H9 (cell line): ENCODE results near the gene WT1. TPM values are rescaled to one million over a fixed set of nuclear protein-coding genes. Genes with fewer than 3 reads are reported as not detected.

Experiments used
- DNase-seq: peaks from one replicate; pipeline ENCODE4 v3.0.0-alpha.2; 2017
- H2AFZ ChIP-seq: one replicate; pipeline ENCODE4 v1.6.1; 2013; ENCODE audit warnings: mild to moderate bottlenecking, low read length, control low read depth, moderate library complexity
- H2AK5ac ChIP-seq: 2 replicates; pipeline ENCODE4 v1.6.1; 2013; ENCODE audit warnings: low read length, control low read depth, mixed read lengths; ENCODE audit not compliant: insufficient read length
- H2BK120ac ChIP-seq: one replicate; pipeline ENCODE4 v1.6.1; 2013; ENCODE audit warnings: low read depth, mild to moderate bottlenecking, low read length, control low read depth, inconsistent platforms; ENCODE audit not compliant: poor library complexity, severe bottlenecking
- H2BK12ac ChIP-seq: 2 replicates; pipeline ENCODE4 v1.6.1; 2013; ENCODE audit warnings: low read length, control low read depth, mixed read lengths, low read depth; ENCODE audit not compliant: insufficient read length
- H2BK15ac ChIP-seq: 2 replicates; pipeline ENCODE4 v1.6.1; 2013; ENCODE audit warnings: low read depth, low read length, control low read depth
- H2BK20ac ChIP-seq: one replicate; pipeline ENCODE4 v1.6.1; 2013; ENCODE audit warnings: low read depth, mild to moderate bottlenecking, low read length, control low read depth, inconsistent platforms; ENCODE audit not compliant: poor library complexity, severe bottlenecking
- H2BK5ac ChIP-seq: 2 replicates; pipeline ENCODE4 v1.6.1; 2013; ENCODE audit warnings: low read length, control low read depth, mixed read lengths; ENCODE audit not compliant: insufficient read length
- H3K14ac ChIP-seq: 2 replicates; pipeline ENCODE4 v1.6.1; 2013; ENCODE audit warnings: low read length, control low read depth; ENCODE audit not compliant: insufficient read depth
- H3K18ac ChIP-seq: 2 replicates; pipeline ENCODE4 v1.6.1; 2013; ENCODE audit warnings: low read depth, mild to moderate bottlenecking, mixed read lengths, low read length, control low read depth; ENCODE audit not compliant: insufficient read length
- H3K23ac ChIP-seq: 2 replicates; pipeline ENCODE4 v1.6.1; 2013; ENCODE audit warnings: low read length, control low read depth, mixed read lengths, low read depth; ENCODE audit not compliant: insufficient read length
- H3K23me2 ChIP-seq: 2 replicates; pipeline ENCODE4 v1.6.1; 2013; ENCODE audit warnings: low read depth, mild to moderate bottlenecking, mixed read lengths, low read length, control low read depth; ENCODE audit not compliant: insufficient read length, poor library complexity, severe bottlenecking
- H3K27ac ChIP-seq: 2 replicates; pipeline ENCODE4 v1.5.1; 2013; ENCODE audit warnings: low read length, control low read depth, mixed read lengths, low read depth; ENCODE audit not compliant: insufficient read length
- H3K27me3 ChIP-seq: 2 replicates; pipeline ENCODE4 v1.6.1; 2013; ENCODE audit warnings: low read length, control low read depth, inconsistent platforms; ENCODE audit not compliant: insufficient read depth
- H3K4ac ChIP-seq: 2 replicates; pipeline ENCODE4 v1.6.1; 2013; ENCODE audit warnings: low read depth, mild to moderate bottlenecking, control low read depth, inconsistent platforms, low read length, moderate library complexity
- H3K4me1 ChIP-seq: 2 replicates; pipeline ENCODE4 v1.6.1; 2013; ENCODE audit warnings: low read length, control low read depth, inconsistent platforms; ENCODE audit not compliant: insufficient read depth
- H3K4me2 ChIP-seq: 2 replicates; pipeline ENCODE4 v1.6.1; 2013; ENCODE audit warnings: low read length, control low read depth, mixed read lengths; ENCODE audit not compliant: insufficient read length, insufficient read depth
- H3K56ac ChIP-seq: 2 replicates; pipeline ENCODE4 v1.6.1; 2013; ENCODE audit warnings: low read depth, mild to moderate bottlenecking, mixed read lengths, low read length, control low read depth; ENCODE audit not compliant: insufficient read length
- H3K79me1 ChIP-seq: 2 replicates; pipeline ENCODE4 v1.6.1; 2013; ENCODE audit warnings: low read depth, mild to moderate bottlenecking, moderate library complexity, low read length, control low read depth, inconsistent platforms; ENCODE audit not compliant: insufficient read depth, poor library complexity, severe bottlenecking
- H3K79me2 ChIP-seq: 2 replicates; pipeline ENCODE4 v1.6.1; 2013; ENCODE audit warnings: low read length, control low read depth, inconsistent platforms; ENCODE audit not compliant: insufficient read depth
- H3K9ac ChIP-seq: 2 replicates; pipeline ENCODE4 v1.6.1; 2013; ENCODE audit warnings: low read length, control low read depth, mixed read lengths; ENCODE audit not compliant: insufficient read length; ENCODE audit errors: extremely low read depth
- H3K9me3 ChIP-seq: one replicate; pipeline ENCODE4 v1.6.1; 2013; ENCODE audit warnings: low read depth, low read length, inconsistent platforms; ENCODE audit not compliant: control insufficient read depth
- H3T11ph ChIP-seq: one replicate; pipeline ENCODE4 v1.6.1; 2013; ENCODE audit warnings: mild to moderate bottlenecking, low read length, control low read depth, inconsistent platforms
- H4K20me1 ChIP-seq: one replicate; pipeline ENCODE4 v1.6.1; 2013; ENCODE audit not compliant: control insufficient read depth, insufficient read length, insufficient read depth
- H4K5ac ChIP-seq: 2 replicates; pipeline ENCODE4 v1.6.1; 2013; ENCODE audit warnings: low read depth, mild to moderate bottlenecking, mixed read lengths, low read length, control low read depth; ENCODE audit not compliant: insufficient read length
- H4K8ac ChIP-seq: replicated peaks from 2 replicates; pipeline ENCODE4 v1.6.1; 2013; ENCODE audit warnings: low read length, control low read depth, mixed read lengths, low read depth; ENCODE audit not compliant: insufficient read length
- H4K91ac ChIP-seq: 2 replicates; pipeline ENCODE4 v1.6.1; 2013; ENCODE audit warnings: low read depth, mild to moderate bottlenecking, moderate library complexity, mixed read lengths, low read length, control low read depth; ENCODE audit not compliant: insufficient read length
- H3K27ac Mint-ChIP-seq, 3 experiments: 2 replicates in 2 of 3; 3 replicates in 1 of 3; pipeline ENCODE4 v1.8.0; 2020 to 2021; ENCODE audit warnings: mixed read lengths in 3 of 3, mild to moderate bottlenecking in 1 of 3, moderate library complexity in 1 of 3
- H3K27me3 Mint-ChIP-seq: 2 replicates; pipeline ENCODE4 v1.8.0; 2021; ENCODE audit warnings: low read depth, mild to moderate bottlenecking, moderate library complexity, mixed read lengths
- H3K36me3 Mint-ChIP-seq, 3 experiments: 2 replicates in 2 of 3; 3 replicates in 1 of 3; pipeline ENCODE4 v1.8.0; 2020 to 2021; ENCODE audit warnings: low read depth in 3 of 3, mixed read lengths in 3 of 3; ENCODE audit not compliant: insufficient read depth in 1 of 3
- H3K4me1 Mint-ChIP-seq, 2 experiments: 2 replicates each; pipeline ENCODE4 v1.8.0; 2020; ENCODE audit warnings: mixed read lengths in 2 of 2
- H3K4me3 Mint-ChIP-seq, 2 experiments: 2 replicates in 1 of 2; 3 replicates in 1 of 2; pipeline ENCODE4 v1.8.0; 2020 to 2021; ENCODE audit warnings: mild to moderate bottlenecking in 2 of 2, mixed read lengths in 2 of 2, moderate library complexity in 1 of 2
- H3K9me3 Mint-ChIP-seq, 2 experiments: 2 replicates in 1 of 2; 3 replicates in 1 of 2; pipeline ENCODE4 v1.8.0; 2020; ENCODE audit warnings: mild to moderate bottlenecking in 2 of 2, mixed read lengths in 2 of 2, moderate library complexity in 1 of 2
- CTCF ChIP-seq: fragments of 200-600 bp; sonication (generic); conservative IDR thresholded peaks from 3 replicates; pipeline ENCODE4 v1.8.0; 2021; ENCODE audit warnings: antibody characterized with exemption, mild to moderate bottlenecking
- WGBS: extraction: QIAGEN DNeasy Blood & Tissue Kit; methylation state at CpG from one replicate; pipeline ENCODE4 v1.1.7; 2013; ENCODE audit warnings: missing lambda C conversion rate, low lambda C conversion rate, mixed read lengths; ENCODE audit not compliant: insufficient read length; ENCODE audit errors: extremely low coverage; 5-methylcytosine and 5-hydroxymethylcytosine counted together
- total RNA-seq: library from RNA; stranded (reverse); gene quantifications from 2 replicates; pipeline ENCODE4 v1.2.1, GENCODE V29; 2021

Gene WT1
- total RNA-seq, 1 experiment from 2014 or later: 0.20 TPM

- Histone ChIP-seq H3K14ac (no peak overlapping the region), H2BK12ac (no peak overlapping the region), H2BK15ac (no peak overlapping the region), H4K91ac (no peak overlapping the region), H3K9ac (no peak overlapping the region), H2AK5ac (no peak overlapping the region), H3K27ac (no peak overlapping the region), H3K9me3 (no peaks in the 10 kb centered on the region), H3K79me1 (no peaks in the 10 kb centered on the region), H3K23ac (no peak overlapping the region), H3K4me2 (no peak overlapping the region), H3K4ac (no peak overlapping the region), H3K23me2 (no peaks in the 10 kb centered on the region), H3K27me3 (no peaks in the 10 kb centered on the region), H2BK5ac (no peak overlapping the region), H4K5ac (no peak overlapping the region), H3K18ac (no peak overlapping the region), H2BK20ac (no peak overlapping the region), H3K56ac (no peak overlapping the region), H3K4me1 (no peaks in the 10 kb centered on the region), H4K8ac (no peak overlapping the region), H3K79me2 (no peaks in the 10 kb centered on the region), H3T11ph (no peak overlapping the region), H2AFZ (no peak overlapping the region), H2BK120ac (no peak overlapping the region), H4K20me1 (no peaks in the 10 kb centered on the region)
- Mint-ChIP-seq H3K27me3 (no peaks in the 10 kb centered on the region), H3K36me3 (no peaks in the 10 kb centered on the region), H3K4me1 (no peaks in the 10 kb centered on the region), H3K9me3 (no peaks in the 10 kb centered on the region), H3K27ac (no peak overlapping the region), H3K4me3 (no peak overlapping the region)
- WGBS: no CpG with 5 or more reads among the region's 4 CpGs
- no peak for DNase-seq
- TF ChIP-seq CTCF: no peak
Observed at GRCh38 chr11:32472226-32472625, 36.9 kb upstream of the WT1 start.
